Panc1 (cell line): ENCODE results near the gene SEMA4B.

Experiments
- CTCF ChIP-seq: fragments of 450-650 bp; IDR thresholded peaks from 2 replicates; pipeline ENCODE4 v1.5.1; 2017; ENCODE audit warnings: mild to moderate bottlenecking
- POLR2AphosphoS5 ChIP-seq: IDR thresholded peaks from 2 replicates; pipeline ENCODE4 v1.6.1; 2012; ENCODE audit warnings: mild to moderate bottlenecking, low read depth, low read length, moderate library complexity

- no peak for TF ChIP-seq CTCF
- no peak for TF ChIP-seq POLR2AphosphoS5
Measured at GRCh38 chr15:90194655-90195054, 6.5 kb upstream of the SEMA4B start.
